HEK293T (cell line): ENCODE measurements around the gene EIF1AD.

Experiments used
- CTCF ChIA-PET: fragments of 350-600 bp; formaldehyde crosslinking; extraction: SDS; loops from one replicate; lab custom pipeline; 2021; ENCODE audit warnings: antibody characterized with exemption, inconsistent platforms; lab: Yijun Ruan, JAX
- POLR2A ChIA-PET: fragments of 350-600 bp; formaldehyde crosslinking; extraction: SDS; loops from one replicate; lab custom pipeline; 2020; ENCODE audit warnings: antibody characterized with exemption, inconsistent platforms; lab: Yijun Ruan, JAX
- DNase-seq: peaks from one replicate; pipeline ENCODE4 v3.0.0; 2012; ENCODE audit warnings: mixed read lengths; ENCODE audit errors: extremely low spot score
- ARNT ChIP-seq: fragments of 450-650 bp; IDR thresholded peaks from 2 replicates; pipeline ENCODE4 v1.6.1; 2017; ENCODE audit warnings: mild to moderate bottlenecking
- BHLHE40 ChIP-seq: fragments of 450-650 bp; IDR thresholded peaks from 2 replicates; pipeline ENCODE4 v1.6.1; 2016; ENCODE audit warnings: mild to moderate bottlenecking, moderate library complexity, borderline replicate concordance
- CTBP1 ChIP-seq: fragments of 450-650 bp; IDR thresholded peaks from 2 replicates; pipeline ENCODE4 v1.6.1; 2016; ENCODE audit warnings: borderline replicate concordance
- ELF4 ChIP-seq: fragments of 450-650 bp; IDR thresholded peaks from 2 replicates; pipeline ENCODE4 v1.6.1; 2017; ENCODE audit warnings: antibody characterized with exemption
- FOXA1 ChIP-seq: fragments of 450-650 bp; IDR thresholded peaks from 2 replicates; pipeline ENCODE4 v1.6.1; 2016; ENCODE audit warnings: mild to moderate bottlenecking
- FOXK2 ChIP-seq: fragments of 450-650 bp; IDR thresholded peaks from 2 replicates; pipeline ENCODE4 v1.6.1; 2016; ENCODE audit warnings: mild to moderate bottlenecking
- FOXM1 ChIP-seq: fragments of 450-650 bp; IDR thresholded peaks from 2 replicates; pipeline ENCODE4 v1.6.1; 2017; ENCODE audit warnings: mild to moderate bottlenecking, borderline replicate concordance
- HDGF ChIP-seq: fragments of 450-650 bp; IDR thresholded peaks from 2 replicates; pipeline ENCODE4 v1.6.1; 2017; ENCODE audit warnings: antibody characterized with exemption, borderline replicate concordance
- L3MBTL2 ChIP-seq: fragments of 450-650 bp; conservative IDR thresholded peaks from 2 replicates; pipeline ENCODE4 v1.6.1; 2016; ENCODE audit warnings: mild to moderate bottlenecking
- LEF1 ChIP-seq: fragments of 450-650 bp; IDR thresholded peaks from 2 replicates; pipeline ENCODE4 v1.6.1; 2017; ENCODE audit warnings: mild to moderate bottlenecking, borderline replicate concordance
- NFRKB ChIP-seq: fragments of 450-650 bp; IDR thresholded peaks from 2 replicates; pipeline ENCODE4 v1.6.1; 2016; ENCODE audit warnings: mild to moderate bottlenecking, moderate library complexity
- PKNOX1 ChIP-seq: fragments of 450-650 bp; IDR thresholded peaks from 2 replicates; pipeline ENCODE4 v1.6.1; 2016
- SP1 ChIP-seq: fragments of 450-650 bp; IDR thresholded peaks from 2 replicates; pipeline ENCODE4 v1.6.1; 2017
- SUZ12 ChIP-seq: fragments of 450-650 bp; IDR thresholded peaks from 2 replicates; pipeline ENCODE4 v1.6.1; 2016; ENCODE audit warnings: mild to moderate bottlenecking
- TARDBP ChIP-seq: fragments of 450-650 bp; IDR thresholded peaks from 2 replicates; pipeline ENCODE4 v1.6.1; 2016
- ZNF384 ChIP-seq: fragments of 450-650 bp; IDR thresholded peaks from 2 replicates; pipeline ENCODE4 v1.6.1; 2016

EIF1AD gene

GRCh38 chr11:65973439-65974110 is 28.4 kb downstream of the EIF1AD start:
- POLR2A ChIA-PET = no interaction called here
- TF ChIP-seq ZNF384 (no peak), TARDBP (no peak)
- DNase-seq = no peak
- CTCF ChIA-PET = no interaction called here

DNA sequence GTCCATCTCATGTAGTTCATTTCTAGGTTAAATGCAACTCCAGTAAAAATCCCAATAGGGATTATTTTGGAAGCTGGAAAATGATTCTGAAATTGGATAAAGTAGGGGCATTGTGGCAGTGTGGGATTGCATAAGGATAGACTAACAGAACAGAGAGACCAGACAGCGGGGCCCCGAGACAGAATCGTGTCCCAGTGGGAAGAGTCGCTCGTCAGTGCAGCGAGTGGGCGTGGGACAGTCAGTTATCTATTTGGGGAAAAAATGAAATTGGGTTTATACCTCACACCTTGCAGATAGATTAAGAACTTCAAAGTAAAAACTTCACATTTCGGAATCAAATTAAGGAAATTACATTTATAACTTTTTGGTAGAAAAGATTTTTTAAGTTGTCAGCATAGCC is 29.8 kb downstream of the EIF1AD start:
- POLR2A ChIA-PET = interaction anchor here (0.7 kb wide), 1 partner anchor 112 kb away, joined by 3 read pairs; the partner anchor contains the start of gene MUS81

GRCh38 chr11:65968600-65969482 is 33.1 kb downstream of the EIF1AD start:
- TF ChIP-seq L3MBTL2 (no peak), CTBP1 (no peak), HDGF (no peak), SUZ12 (no peak), ARNT (no peak)
- DNase-seq = no peak
- ChIA-PET CTCF (no interaction called here), POLR2A (no interaction called here)

More for the DNA sequence above, 29.8 kb downstream of the EIF1AD start:
- no peak for DNase-seq
- CTCF ChIA-PET = no interaction called here
- TF ChIP-seq SUZ12 = no peak
- TF ChIP-seq SP1 = no peak
- TF ChIP-seq NFRKB = no peak
- TF ChIP-seq HDGF = no peak
- no peak for TF ChIP-seq FOXA1
- no peak for TF ChIP-seq TARDBP
- no peak for TF ChIP-seq ELF4
- no peak for TF ChIP-seq CTBP1
- no peak for TF ChIP-seq ARNT
- no peak for TF ChIP-seq FOXK2
- TF ChIP-seq ZNF384 = no peak
- no peak for TF ChIP-seq LEF1

DNA sequence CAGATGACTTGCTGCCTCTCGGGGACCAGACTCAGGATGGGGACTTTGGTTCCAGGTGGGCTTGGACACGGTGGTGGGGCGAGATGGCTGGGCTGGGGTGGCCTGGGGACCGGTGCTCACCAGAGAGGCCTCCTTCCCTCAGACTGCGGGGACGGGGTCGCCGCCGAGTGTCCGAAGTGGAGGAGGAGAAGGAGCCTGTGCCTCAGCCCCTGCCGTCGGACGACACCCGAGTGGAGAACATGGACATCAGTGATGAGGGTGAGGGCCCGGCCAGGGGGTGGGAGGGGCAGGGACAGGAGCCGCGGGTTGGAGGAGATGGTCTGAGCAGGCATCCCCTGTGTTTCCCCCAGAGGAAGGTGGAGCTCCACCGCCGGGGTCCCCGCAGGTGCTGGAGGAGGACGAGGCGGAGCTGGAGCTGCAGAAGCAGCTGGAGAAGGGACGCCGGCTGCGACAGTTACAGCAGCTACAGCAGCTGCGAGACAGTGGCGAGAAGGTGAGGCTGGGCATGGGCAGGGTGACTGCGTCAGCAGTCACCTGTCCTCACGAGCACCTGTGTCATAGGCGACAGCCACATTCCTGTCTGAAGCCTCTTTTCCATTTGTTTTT is 34.5 kb downstream of the EIF1AD start:
- ChIA-PET CTCF (no interaction called here), POLR2A (interaction anchor here (0.6 kb wide), 1 partner anchor 15 kb away, joined by 3 read pairs; no protein-coding TSS in a partner anchor)
- TF ChIP-seq BHLHE40 (no peak), TARDBP (no peak), PKNOX1 (no peak), ZNF384 (no peak), ELF4 (no peak)
- DNase-seq = no peak

DNA sequence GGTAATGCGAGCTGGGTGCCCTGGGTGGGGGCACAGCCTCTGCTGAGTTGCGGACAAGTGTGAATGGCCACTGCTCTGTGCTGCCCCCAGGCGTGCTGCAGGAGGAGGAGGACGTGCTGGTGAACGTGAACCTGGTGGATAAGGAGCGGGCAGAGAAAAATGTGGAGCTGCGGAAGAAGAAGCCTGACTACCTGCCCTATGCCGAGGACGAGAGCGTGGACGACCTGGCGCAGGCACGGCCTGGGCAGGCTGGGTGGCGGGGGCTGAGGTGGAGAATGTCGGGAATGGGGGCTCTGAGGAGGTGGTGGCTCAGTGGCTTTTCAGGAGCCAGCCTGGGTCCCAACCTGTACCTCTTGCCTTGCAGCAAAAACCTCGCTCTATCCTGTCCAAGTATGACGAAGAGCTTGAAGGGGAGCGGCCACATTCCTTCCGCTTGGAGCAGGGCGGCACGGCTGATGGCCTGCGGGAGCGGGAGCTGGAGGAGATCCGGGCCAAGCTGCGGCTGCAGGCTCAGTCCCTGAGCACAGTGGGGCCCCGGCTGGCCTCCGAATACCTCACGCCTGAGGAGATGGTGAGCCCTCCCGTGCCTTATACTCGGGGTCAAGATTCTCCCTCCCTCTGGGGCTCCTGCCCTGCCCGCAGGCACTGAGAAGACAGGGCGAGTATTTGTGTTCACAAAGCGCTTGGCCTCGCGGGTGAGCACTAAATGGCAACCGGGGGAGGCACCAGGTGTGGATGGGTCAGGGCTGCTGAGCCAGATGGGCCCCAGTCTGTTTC is 35.8 kb downstream of the EIF1AD start:
- DNase-seq = no peak
- no peak for TF ChIP-seq NFRKB
- no peak for TF ChIP-seq TARDBP
- TF ChIP-seq HDGF = no peak
- POLR2A ChIA-PET = no interaction called here
- CTCF ChIA-PET = interaction anchor here (0.5 kb wide), 1 partner anchor 20 kb away, joined by 6 read pairs; no protein-coding TSS in a partner anchor

- TF ChIP-seq HDGF (no peak), TARDBP (no peak), FOXA1 (no peak), ARNT (no peak), FOXM1 (no peak), BHLHE40 (no peak), ELF4 (no peak), LEF1 (no peak), NFRKB (no peak), ZNF384 (no peak), L3MBTL2 (no peak), SUZ12 (no peak), CTBP1 (no peak), SP1 (no peak), FOXK2 (no peak), PKNOX1 (no peak)
- ChIA-PET POLR2A (no interaction called here), CTCF (no interaction called here)
- DNase-seq = no peak
Measured at GRCh38 chr11:65964906-65965305, 37.1 kb downstream of the EIF1AD start.
